Measurements from ENCODE around the gene DCLK1. TPM values are rescaled to one million over a fixed set of nuclear protein-coding genes. Genes with fewer than 3 reads are reported as not detected.

Gene DCLK1
- total RNA-seq, 1 donor from 2014 or later, result 22.4 TPM

GRCh38 chr13:36154567-36155291 lies 23.5 kb upstream of the DCLK1 start:
- Mint-ChIP-seq H3K4me1 (peaks cover 10% of the 10 kb centered on the region), H3K27ac (ENCODE audit: unreplicated experiment) (no peak overlapping the region), H3K4me3 (peak overlapping the region; percentile 8)

GRCh38 chr13:36151591-36151990 lies 20.4 kb upstream of the DCLK1 start:
- no peaks in the 10 kb centered on the region for H3K9me3 Mint-ChIP-seq
- no peak overlapping the region for H3K27ac Mint-ChIP-seq (ENCODE audit: unreplicated experiment)
- no peaks in the 10 kb centered on the region for H3K36me3 Mint-ChIP-seq (ENCODE audit: low read depth)
- H3K4me1 Mint-ChIP-seq, result peaks cover 10% of the 10 kb centered on the region
- H3K4me3 Mint-ChIP-seq, result no peak overlapping the region
- no peak for TF ChIP-seq CTCF (conservative IDR thresholded peaks at IDR 0.05)
- H3K27me3 Mint-ChIP-seq (ENCODE audit: low read depth), result peaks cover 8% of the 10 kb centered on the region
- no peak for DNase-seq (ENCODE audit: low read depth, low spot score)

More at GRCh38 chr13:36154567-36155291, 23.5 kb upstream of the DCLK1 start:
- H3K9me3 Mint-ChIP-seq, result no peaks in the 10 kb centered on the region
- peaks cover 8% of the 10 kb centered on the region for H3K27me3 Mint-ChIP-seq (ENCODE audit: low read depth)
- H3K36me3 Mint-ChIP-seq (ENCODE audit: low read depth), result no peaks in the 10 kb centered on the region
- TF ChIP-seq CTCF (conservative IDR thresholded peaks at IDR 0.05), result no peak
- DNase-seq (ENCODE audit: low read depth, low spot score), result peak; percentile 4

- H3K36me3 Mint-ChIP-seq (ENCODE audit: low read depth), result no peaks in the 10 kb centered on the region
- H3K9me3 Mint-ChIP-seq, result no peaks in the 10 kb centered on the region
- DNase-seq (ENCODE audit: low read depth, low spot score), result no peak
- H3K4me3 Mint-ChIP-seq, result no peak overlapping the region
- no peaks in the 10 kb centered on the region for H3K4me1 Mint-ChIP-seq
- peaks cover under 1% of the 10 kb centered on the region for H3K27me3 Mint-ChIP-seq (ENCODE audit: low read depth)
- no peak overlapping the region for H3K27ac Mint-ChIP-seq (ENCODE audit: unreplicated experiment)
- no peak for TF ChIP-seq CTCF (conservative IDR thresholded peaks at IDR 0.05)
Observed at GRCh38 chr13:36148446-36148845, 17.3 kb upstream of the DCLK1 start.

- no peak overlapping the region for H3K4me3 Mint-ChIP-seq
- no peaks in the 10 kb centered on the region for H3K27me3 Mint-ChIP-seq (ENCODE audit: low read depth)
- H3K36me3 Mint-ChIP-seq (ENCODE audit: low read depth), result no peaks in the 10 kb centered on the region
- DNase-seq (ENCODE audit: low read depth, low spot score), result no peak
- no peak for TF ChIP-seq CTCF (conservative IDR thresholded peaks at IDR 0.05)
- H3K27ac Mint-ChIP-seq (ENCODE audit: unreplicated experiment), result no peak overlapping the region
- no peaks in the 10 kb centered on the region for H3K9me3 Mint-ChIP-seq
- no peaks in the 10 kb centered on the region for H3K4me1 Mint-ChIP-seq
Observed at GRCh38 chr13:36147330-36147729, 16.1 kb upstream of the DCLK1 start.

- H3K36me3 Mint-ChIP-seq (ENCODE audit: low read depth), result no peaks in the 10 kb centered on the region
- no peaks in the 10 kb centered on the region for H3K4me1 Mint-ChIP-seq
- no peak for TF ChIP-seq CTCF (conservative IDR thresholded peaks at IDR 0.05)
- no peaks in the 10 kb centered on the region for H3K9me3 Mint-ChIP-seq
- no peaks in the 10 kb centered on the region for H3K27me3 Mint-ChIP-seq (ENCODE audit: low read depth)
- DNase-seq (ENCODE audit: low read depth, low spot score), result no peak
- H3K4me3 Mint-ChIP-seq, result no peak overlapping the region
- no peak overlapping the region for H3K27ac Mint-ChIP-seq (ENCODE audit: unreplicated experiment)
Observed at GRCh38 chr13:36146511-36147269, 15.5 kb upstream of the DCLK1 start.
